AG09319 (cell line): ENCODE data around the gene NRARP.

Source experiments
- DNase-seq: peaks from one replicate; pipeline ENCODE4 v3.0.0-alpha.2; 2010; ENCODE audit warnings: low read depth; ENCODE audit errors: extremely low read depth
- TF ChIP-seq, protein P1 (sequence below): IDR thresholded peaks from 2 replicates; pipeline ENCODE4 v1.5.1; 2011; ENCODE audit warnings: low read depth, mild to moderate bottlenecking, inconsistent platforms, low read length, moderate library complexity

NRARP gene

DNA sequence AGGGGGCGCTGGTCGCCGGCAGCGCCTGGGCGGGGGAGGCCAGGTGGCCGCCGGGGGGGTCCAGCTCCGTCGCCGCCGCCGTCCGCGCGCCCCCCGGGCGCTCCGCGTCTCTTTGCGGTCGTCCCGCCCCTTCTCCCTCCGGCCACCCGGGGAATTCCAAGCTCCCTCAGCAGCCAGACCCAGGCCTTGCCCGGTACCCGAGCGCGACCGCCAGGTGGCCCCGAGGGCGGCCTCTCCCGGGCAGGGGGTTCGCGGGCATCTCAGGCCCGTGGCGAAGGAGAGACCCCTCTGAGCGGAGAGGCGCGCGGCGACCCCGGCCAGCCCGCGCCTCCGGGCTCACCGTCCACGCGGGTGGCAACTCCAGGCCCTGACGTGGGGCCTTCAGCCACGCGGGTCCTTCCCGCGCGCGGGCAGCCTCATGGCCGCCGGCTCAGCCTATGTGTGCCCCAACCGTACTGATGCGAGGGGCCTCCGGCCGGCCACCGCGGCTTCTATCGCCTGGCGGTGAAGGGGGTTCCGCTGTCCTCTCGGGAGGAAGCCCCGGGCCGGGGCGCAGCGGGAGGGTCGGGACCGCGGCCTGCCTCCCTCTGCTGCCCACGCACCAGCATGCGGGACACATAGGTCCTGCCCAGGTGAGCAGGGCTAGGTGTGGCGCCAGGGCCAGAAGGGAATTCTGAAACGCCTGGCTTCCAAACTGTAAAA lies 529 bp upstream of the NRARP start:
- DNase-seq: no peak
- TF ChIP-seq, protein P1, sequence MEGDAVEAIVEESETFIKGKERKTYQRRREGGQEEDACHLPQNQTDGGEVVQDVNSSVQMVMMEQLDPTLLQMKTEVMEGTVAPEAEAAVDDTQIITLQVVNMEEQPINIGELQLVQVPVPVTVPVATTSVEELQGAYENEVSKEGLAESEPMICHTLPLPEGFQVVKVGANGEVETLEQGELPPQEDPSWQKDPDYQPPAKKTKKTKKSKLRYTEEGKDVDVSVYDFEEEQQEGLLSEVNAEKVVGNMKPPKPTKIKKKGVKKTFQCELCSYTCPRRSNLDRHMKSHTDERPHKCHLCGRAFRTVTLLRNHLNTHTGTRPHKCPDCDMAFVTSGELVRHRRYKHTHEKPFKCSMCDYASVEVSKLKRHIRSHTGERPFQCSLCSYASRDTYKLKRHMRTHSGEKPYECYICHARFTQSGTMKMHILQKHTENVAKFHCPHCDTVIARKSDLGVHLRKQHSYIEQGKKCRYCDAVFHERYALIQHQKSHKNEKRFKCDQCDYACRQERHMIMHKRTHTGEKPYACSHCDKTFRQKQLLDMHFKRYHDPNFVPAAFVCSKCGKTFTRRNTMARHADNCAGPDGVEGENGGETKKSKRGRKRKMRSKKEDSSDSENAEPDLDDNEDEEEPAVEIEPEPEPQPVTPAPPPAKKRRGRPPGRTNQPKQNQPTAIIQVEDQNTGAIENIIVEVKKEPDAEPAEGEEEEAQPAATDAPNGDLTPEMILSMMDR: peak; percentile 29

DNA sequence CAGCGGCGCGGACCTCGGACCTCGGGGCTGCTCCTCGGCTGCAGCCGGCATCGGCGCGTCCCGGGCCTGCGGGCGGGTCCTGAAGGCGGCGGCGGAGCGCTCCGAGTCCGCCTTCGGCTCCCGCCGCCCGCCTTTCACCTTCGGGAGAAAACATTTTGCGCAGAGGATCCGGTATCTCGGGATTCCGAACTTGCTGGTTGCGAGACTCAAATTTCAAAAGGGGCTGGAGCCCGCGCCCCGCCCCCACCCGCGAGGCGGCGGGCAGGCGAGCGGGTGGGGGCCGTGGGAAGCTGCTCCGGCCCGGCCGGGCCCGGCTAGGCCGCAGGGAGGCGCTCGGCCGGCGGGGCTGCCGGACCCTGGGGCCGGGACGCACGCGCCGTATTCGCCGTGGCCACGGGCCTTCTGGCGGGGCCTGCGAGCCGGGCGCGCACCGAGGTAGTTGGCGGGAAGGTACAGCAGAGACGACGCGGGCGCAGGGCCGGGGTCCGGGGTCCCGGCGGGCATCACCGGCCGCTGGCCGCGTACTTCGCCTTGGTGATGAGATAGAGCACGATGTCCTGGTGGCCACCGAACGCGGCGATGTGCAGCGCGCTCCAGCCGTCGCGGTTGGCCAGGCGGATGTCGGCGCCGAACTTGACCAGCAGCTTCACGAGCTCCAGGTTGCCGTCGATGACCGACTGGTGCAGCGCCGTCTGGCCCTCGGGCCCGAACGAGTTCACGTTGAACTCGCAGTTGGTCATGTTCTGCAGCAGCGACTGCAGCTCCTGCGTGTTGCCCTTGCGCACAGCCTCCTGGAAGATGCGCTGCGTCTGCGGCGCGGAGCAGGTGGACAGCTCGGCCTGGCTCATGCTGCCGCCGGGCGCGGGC lies 757 bp downstream of the NRARP start:
- DNase-seq: no peak
- TF ChIP-seq, protein P1: no peak

GRCh38 chr9:137300567-137301080 lies 1.4 kb downstream of the NRARP start:
- TF ChIP-seq, protein P1: no peak
- DNase-seq: no peak

DNA sequence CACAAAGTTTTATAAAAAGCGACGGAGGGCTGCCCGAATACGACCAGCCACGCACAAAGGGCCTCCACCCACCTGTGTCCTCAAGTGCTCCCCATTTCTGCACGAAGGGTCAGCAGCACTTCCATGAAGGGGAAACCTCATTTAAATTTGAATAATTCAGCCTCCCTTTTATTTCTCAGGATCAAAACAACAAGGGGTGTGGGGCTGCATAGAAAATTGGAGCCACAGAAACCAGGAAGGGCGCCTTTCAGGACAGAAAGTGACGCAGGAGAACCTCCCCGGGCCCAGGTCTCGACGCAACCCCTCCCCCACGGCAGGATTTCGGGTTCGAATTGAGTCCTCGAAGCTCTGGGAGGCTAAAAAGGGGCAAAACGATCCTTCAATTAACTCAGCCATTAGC lies 2.1 kb downstream of the NRARP start:
- no peak for DNase-seq
- TF ChIP-seq, protein P1: no peak

GRCh38 chr9:137299203-137299565 lies 2.9 kb downstream of the NRARP start:
- DNase-seq: no peak
- TF ChIP-seq, protein P1: no peak

DNA sequence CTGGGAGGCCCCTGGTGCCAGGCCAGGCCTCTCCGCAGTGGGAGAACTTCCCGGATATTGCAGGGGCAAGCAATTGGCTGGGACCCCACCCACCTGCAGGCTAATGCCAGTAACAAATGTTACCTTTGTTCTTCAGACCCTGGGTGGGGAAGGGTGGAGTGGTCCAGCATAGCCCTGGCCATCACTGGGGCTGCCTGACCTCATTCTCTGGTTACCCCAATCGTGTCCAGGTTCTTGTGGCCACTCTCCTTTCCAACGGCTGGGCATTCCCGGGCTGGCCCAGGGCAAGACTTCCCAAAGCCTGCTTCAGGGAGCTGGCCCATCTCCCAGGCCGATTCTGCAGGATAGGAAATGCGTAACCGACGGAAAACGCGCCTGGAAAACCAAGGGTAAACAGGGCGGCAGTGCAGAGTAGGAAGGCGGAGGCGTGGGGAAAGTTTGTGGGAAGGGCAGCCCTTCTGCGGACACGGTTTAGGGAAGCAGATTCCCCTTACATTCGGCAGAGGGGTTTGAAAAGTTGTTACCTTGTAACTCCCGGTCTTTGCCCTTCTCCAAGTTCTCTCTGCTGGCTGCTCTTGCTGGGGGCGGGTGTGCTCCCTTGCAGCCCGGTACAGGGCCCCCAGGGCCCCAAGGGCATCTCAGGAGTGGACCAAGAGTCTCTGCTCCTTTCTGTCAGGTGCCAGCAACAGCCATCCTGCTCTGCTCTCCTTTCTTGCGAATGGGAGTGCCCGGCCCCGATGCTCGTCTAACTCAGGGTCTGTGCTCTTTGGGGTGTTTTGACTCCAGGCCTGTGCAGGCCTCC lies 3.5 kb downstream of the NRARP start:
- no peak for DNase-seq
- TF ChIP-seq, protein P1: no peak

DNA sequence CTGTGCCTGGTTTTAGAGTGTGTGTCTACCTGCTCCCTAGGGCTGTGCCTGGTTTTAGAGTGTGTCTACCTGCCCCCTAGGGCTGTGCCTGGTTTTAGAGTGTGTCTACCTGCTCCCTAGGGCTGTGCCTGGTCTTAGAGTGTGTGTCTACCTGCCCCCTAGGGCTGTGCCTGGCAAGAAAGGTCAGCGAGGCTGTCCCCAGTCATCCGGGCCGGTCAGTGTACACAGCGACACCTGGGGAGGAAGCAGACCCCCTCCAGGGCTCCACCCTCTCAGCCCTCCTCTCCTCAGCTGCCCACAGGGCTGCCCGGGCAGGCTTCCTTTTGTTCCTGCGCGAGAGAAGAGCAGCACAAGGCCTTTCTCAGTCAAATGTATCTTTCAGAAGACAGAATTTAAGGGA lies 4.1 kb downstream of the NRARP start:
- TF ChIP-seq, protein P1: no peak
- no peak for DNase-seq
